Limb (tissue), 2 donors: ENCODE results near the gene CRB3.

Source experiments
- DNase-seq, 2 donors: peaks; one replicate each; pipeline ENCODE4 v3.0.0-alpha.2; 2016; ENCODE audit errors: extremely low spot score in 2 of 2

Gene CRB3

GRCh38 chr19:6431891-6432290 is 32.2 kb upstream of the CRB3 start:
- DNase-seq = no peak

GRCh38 chr19:6433165-6433564 is 30.9 kb upstream of the CRB3 start:
- DNase-seq = no peak

DNA sequence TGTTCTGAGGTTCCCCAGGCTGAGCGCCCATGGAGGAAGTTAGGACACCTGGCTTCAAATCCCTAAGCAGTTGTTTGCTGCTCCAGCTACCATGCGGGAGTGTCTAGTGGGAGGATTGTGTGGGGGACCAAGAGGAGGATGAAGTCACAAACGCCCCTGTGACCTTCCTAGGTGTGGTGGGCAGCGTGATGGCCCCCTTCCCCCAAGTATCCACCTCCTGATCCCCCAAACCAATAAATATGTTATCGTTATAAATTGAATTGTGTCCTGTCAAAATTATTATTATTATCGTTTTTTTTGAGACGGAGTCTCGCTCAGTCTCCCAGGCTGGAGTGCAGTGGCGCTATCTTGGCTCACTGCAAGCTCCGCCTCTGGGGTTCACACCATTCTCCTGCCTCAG is 30.4 kb upstream of the CRB3 start, which contains the start of gene SLC25A41:
SLC25A41 (minus strand) TSS at position 101 of the 400 bp plus-strand sequence; CDS start at position 31, 70 bp downstream.
- DNase-seq = no peak

GRCh38 chr19:6439743-6440142 is 24.3 kb upstream of the CRB3 start:
- DNase-seq = no peak

- DNase-seq = no peak
These were observed 23.2 kb upstream of the CRB3 start for GRCh38 chr19:6440905-6441304.

DNA sequence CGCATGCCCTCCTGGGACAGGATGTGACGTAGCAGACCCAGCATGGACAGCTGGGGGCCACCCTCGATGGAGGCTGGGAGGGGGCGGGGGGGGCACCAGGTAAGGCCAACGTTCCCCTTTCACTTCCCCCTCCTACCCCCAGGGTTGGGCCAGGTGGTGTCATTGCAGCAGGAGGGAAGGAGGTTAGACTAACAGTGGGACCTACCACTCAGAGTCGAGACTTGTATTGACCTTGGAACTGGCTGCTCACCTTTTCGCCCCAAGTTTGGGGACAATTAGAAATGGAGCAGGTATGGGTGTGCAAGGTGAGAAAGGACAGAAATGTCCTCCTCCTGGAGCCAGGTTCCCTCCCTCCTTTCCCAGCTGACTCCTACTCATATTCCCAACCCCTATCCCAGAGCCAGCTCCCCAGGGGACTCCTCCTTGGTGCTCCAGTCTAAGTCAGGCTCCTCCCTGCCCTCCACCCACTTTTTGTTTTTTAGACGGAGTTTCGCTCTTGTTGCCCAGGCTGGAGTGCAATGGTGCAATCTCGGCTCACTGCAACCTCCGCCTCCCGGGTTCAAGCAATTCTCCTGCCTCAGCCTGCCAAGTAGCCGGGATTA is 21.9 kb upstream of the CRB3 start:
- no peak for DNase-seq

- no peak for DNase-seq
These were observed 20.1 kb upstream of the CRB3 start for GRCh38 chr19:6443986-6444385.

DNA sequence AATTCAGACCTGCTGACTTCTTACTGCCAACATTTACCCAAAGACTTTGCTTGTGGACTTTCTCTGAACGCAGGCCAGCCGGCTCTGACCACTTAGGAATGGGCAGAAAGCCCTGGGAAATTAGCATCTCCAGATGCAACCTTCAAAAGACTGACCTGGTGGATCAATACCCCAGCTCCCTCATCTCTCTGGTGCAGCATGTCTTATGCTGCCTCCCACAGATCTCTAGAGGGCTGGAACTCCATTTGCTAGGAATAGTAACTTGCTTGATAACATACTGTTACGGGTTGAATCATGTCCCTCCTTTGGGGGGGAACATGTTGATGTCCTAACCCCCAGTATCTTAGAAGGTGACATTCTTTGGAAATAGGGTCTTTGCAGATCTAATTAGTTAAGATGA is 17.6 kb upstream of the CRB3 start:
- no peak for DNase-seq

DNA sequence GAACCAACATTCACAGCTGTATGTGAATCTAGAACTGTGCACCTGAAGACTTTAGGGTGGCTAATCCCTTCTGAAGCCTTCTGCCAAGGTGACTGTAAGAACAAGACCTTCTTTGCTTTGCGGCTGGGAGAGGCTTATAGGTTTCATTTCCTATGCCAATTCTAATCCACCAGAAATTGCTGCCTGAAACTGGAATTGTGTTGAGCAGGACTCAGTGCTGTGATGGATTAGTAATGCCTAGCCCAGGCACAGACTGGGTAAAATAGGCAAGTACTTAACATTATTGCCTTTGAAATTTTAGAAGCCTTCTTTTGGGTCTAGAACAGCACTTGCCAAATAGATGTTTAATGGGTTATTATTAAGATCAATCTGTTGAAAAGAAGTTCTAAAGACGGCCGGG is 16.0 kb upstream of the CRB3 start:
- no peak for DNase-seq

DNA sequence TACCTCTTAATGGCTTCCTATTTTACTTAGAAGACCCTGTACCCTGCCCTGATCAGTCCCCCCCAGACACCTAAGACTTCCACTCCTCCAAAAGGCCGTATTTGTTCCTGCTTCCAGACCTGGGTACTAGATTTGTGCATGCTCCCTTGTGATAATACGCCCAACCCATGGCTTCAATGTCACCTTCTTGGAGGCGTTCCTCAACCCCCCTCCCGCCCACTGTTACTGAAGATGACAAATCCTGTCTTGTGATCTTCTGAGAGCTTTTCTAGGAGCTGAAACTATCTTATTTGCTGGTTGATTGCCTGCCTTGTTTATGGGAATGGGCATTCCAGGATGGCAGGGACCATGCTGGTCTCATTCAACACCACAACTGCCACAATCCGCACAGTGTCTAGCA is 13.9 kb upstream of the CRB3 start:
- no peak for DNase-seq

- no peak for DNase-seq
These were observed 12.4 kb upstream of the CRB3 start for GRCh38 chr19:6451583-6452222.

- DNase-seq = no peak
These were observed 11.9 kb upstream of the CRB3 start for GRCh38 chr19:6452223-6452614.

DNA sequence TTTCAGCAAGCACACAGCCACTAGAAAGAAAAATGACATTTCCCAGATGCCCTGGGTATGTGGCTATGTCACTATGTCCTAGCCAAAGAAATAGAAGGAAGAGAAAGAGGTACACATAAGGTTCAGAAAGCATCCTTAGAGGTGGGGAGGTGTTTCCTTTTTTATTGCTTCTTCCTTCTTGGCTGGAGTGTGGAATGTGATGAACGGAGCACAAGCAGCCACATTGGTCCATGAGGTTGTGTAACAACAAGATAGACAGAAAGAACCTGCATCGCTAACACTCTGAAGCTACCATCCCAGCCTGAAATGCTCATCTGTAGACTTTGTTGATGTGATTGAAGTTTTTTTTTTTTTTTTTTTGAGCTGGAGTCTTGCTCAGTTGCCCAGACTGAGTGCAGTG is 11.2 kb upstream of the CRB3 start:
- no peak for DNase-seq

GRCh38 chr19:6453951-6454565 is 10.0 kb upstream of the CRB3 start:
- no peak for DNase-seq

DNA sequence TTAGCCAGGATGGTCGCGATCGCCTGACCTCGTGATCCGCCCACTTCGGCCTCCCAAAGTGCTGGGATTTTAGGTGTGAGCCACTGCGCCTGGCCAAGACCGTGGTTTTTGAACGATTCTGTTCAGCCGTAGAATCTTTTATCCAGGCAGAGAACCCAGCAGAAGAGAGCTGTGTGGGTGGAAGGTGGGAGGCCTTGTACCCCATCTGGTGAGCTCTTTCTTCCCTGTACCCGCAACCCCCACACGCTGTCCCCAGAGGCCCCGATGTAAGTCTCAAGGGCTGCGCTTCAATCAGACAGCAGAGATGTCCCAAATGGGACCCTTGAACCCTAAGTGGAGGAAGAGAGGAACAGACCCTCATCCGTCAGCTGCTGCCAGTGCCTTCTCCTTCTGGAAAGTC is 8.1 kb upstream of the CRB3 start:
- DNase-seq = no peak

DNA sequence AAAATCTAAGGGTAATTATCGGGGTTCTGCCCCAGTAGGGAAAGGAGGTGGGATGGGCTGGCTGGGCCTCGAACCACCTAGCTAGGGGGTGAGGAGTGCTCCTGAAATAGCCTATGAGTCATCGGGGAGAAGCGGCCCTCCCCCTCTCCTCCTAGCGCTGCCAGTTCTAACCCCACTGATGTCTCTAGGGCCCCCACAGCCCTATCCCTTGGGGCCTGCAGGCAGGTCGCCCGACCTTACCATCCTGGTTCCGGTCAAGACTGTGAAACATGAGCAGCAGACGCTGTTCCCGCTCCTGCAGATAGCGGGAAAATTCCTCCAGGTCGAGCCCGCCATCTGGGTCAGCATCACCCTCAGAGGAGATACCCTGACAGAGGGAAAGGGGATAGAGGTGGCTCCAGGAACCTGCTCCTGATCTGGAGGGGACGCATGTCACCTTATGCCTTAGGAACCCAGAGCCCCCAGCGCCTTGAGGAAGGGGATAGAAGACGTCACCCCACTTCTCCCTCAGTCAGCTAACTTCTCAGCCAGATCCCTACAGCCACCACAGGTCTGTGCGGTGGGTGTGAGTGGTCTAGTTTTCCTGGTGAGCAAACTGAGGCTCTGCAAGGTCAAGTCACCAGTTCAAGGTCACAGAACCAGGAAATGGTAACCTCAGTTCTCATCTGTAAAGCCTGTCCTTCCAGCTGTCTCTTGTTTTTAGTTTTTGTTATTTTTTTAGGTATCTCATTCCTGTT is 5.9 kb upstream of the CRB3 start:
- DNase-seq = no peak

- no peak for DNase-seq
These were observed 5.3 kb upstream of the CRB3 start for GRCh38 chr19:6458695-6459261.

DNA sequence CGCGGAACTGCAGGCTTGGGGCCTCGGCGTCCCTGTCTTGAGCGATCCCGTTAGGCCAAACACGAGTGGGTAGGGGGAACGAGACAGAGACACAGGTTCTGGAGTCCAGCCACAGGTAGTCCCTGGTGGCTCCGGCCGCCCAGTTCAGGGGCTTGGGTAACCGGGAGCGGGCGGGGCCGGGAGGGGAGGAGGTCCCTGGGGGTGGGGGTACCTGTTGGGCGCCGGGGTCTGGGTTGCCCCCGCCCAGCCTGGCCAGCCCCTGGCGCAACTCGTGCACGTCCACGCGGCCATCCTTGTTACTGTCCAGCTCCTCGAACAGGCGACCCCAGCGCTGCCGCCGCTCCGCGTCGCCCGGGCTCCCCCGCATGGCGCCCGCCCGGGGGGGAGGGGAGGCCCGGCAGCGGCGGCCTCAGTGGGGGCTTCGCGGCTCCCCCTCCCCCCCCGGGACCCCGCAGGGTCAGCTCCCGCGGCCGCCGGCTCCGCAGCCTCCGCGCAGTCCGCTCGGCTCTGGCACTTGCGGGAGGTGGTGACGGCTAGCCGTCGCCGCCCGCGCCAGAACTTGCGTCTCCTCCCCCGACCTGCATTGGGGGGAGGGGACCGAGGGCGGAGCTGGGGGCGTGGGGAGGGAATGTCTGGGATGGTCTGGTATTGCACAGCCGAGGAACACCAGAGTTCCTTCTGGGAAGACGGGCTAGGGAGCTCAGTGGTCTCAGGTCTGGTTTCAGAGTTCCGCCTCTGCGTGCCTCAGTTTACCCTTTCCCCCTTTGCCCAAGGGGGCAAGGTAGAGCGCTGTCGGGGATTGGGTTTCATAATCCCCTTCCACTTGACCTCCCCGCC is 4.6 kb upstream of the CRB3 start, which contains the start of gene SLC25A23:
SLC25A23 (minus strand) TSS at position 531 of the 837 bp plus-strand sequence; CDS start at position 367, 164 bp downstream.
- peak; percentile 74 to 90 for DNase-seq

GRCh38 chr19:6460099-6460884 is 3.8 kb upstream of the CRB3 start:
- peak; percentile 99 for DNase-seq

- no peak for DNase-seq
These were observed 935 bp downstream of the CRB3 start for GRCh38 chr19:6465006-6465405.
